Nephron (organoid): ENCODE results near the gene HDAC10.

ENCODE experiments used
- H3K27ac Mint-ChIP-seq, 3 experiments: 2 replicates each; pipeline ENCODE4 v1.8.0; 2020; ENCODE audit warnings: mixed read lengths in 3 of 3, mild to moderate bottlenecking in 2 of 3, moderate library complexity in 1 of 3
- H3K27me3 Mint-ChIP-seq: 2 replicates; pipeline ENCODE4 v1.8.0; 2021; ENCODE audit warnings: low read depth, mild to moderate bottlenecking, moderate library complexity, mixed read lengths
- H3K36me3 Mint-ChIP-seq: 2 replicates; pipeline ENCODE4 v1.8.0; 2020; ENCODE audit warnings: low read depth, mixed read lengths
- H3K4me1 Mint-ChIP-seq: 2 replicates; pipeline ENCODE4 v1.8.0; 2020; ENCODE audit warnings: mixed read lengths
- H3K4me3 Mint-ChIP-seq, 3 experiments: 2 replicates each; pipeline ENCODE4 v1.8.0; 2020; ENCODE audit warnings: mild to moderate bottlenecking in 3 of 3, mixed read lengths in 3 of 3, moderate library complexity in 2 of 3
- H3K9me3 Mint-ChIP-seq: 2 replicates; pipeline ENCODE4 v1.8.0; 2020; ENCODE audit warnings: mixed read lengths
- TF ChIP-seq, protein P1 (sequence below), 3 experiments: fragments of 200-600 bp; sonication (generic); IDR thresholded peaks; one replicate each; pipeline ENCODE4 v1.5.0; 2021; ENCODE audit warnings: antibody characterized with exemption in 3 of 3; ENCODE audit not compliant: unreplicated experiment in 3 of 3

The HDAC10 gene

DNA sequence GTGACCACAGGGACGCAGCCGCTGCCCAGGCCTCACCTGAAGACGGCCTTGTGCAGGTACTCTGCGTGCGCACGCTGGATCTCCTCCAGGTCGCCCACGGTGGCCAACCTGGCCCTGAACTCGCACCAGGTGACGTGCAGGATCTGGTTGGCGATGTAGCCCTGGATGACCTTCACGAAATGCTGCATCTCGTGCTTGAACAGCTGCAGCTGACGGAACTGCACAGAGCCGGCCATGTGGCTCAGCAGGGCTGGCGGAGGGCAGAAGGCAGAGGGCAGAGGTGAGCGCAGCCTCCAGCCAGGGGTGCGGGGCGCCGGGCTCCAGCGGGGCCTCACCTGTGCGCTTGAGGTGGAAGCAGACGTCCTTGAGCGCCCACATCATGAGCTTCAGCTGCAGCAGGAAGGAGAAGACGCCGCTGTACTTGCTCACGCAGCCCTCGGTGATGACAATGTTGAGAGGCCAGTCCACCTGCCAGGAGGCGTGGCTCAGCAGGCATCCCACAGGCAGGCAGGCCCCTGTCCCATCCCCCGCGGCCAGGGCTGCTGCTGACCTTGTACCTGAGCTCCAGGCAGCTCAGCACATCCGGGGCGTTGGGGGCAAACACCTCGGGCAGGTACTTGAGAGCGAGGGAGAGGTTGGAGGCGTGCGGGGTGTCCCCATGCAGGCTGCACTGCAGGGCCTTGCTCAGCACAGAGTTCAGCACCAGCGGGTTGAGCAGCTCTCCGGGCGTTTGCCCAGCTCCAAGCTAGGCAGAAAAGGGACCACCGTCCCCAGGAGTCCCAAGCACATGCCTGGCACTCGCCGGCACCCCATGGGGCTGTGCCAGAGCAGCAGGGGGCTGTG is 32.7 kb downstream of the HDAC10 start:
- H3K27me3 Mint-ChIP-seq, result no peaks in the 10 kb centered on the region
- peaks cover 5% of the 10 kb centered on the region for H3K4me1 Mint-ChIP-seq
- H3K27ac Mint-ChIP-seq, result no peak overlapping the region
- H3K9me3 Mint-ChIP-seq, result no peaks in the 10 kb centered on the region
- no peak overlapping the region for H3K4me3 Mint-ChIP-seq
- TF ChIP-seq, protein P1, sequence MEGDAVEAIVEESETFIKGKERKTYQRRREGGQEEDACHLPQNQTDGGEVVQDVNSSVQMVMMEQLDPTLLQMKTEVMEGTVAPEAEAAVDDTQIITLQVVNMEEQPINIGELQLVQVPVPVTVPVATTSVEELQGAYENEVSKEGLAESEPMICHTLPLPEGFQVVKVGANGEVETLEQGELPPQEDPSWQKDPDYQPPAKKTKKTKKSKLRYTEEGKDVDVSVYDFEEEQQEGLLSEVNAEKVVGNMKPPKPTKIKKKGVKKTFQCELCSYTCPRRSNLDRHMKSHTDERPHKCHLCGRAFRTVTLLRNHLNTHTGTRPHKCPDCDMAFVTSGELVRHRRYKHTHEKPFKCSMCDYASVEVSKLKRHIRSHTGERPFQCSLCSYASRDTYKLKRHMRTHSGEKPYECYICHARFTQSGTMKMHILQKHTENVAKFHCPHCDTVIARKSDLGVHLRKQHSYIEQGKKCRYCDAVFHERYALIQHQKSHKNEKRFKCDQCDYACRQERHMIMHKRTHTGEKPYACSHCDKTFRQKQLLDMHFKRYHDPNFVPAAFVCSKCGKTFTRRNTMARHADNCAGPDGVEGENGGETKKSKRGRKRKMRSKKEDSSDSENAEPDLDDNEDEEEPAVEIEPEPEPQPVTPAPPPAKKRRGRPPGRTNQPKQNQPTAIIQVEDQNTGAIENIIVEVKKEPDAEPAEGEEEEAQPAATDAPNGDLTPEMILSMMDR (IDR thresholded peaks at IDR 0.05; ENCODE audit: unreplicated experiment in 3 of 3), result no peak
- peaks cover 25% of the 10 kb centered on the region for H3K36me3 Mint-ChIP-seq

- Mint-ChIP-seq H3K27me3 (no peaks in the 10 kb centered on the region), H3K9me3 (no peaks in the 10 kb centered on the region), H3K4me3 (no peak overlapping the region), H3K4me1 (peaks cover 5% of the 10 kb centered on the region), H3K27ac (no peak overlapping the region), H3K36me3 (peaks cover 26% of the 10 kb centered on the region)
- TF ChIP-seq, protein P1 (IDR thresholded peaks at IDR 0.05; ENCODE audit: unreplicated experiment in 3 of 3), result no peak
Observed at GRCh38 chr22:50217543-50218152, 33.4 kb downstream of the HDAC10 start.

DNA sequence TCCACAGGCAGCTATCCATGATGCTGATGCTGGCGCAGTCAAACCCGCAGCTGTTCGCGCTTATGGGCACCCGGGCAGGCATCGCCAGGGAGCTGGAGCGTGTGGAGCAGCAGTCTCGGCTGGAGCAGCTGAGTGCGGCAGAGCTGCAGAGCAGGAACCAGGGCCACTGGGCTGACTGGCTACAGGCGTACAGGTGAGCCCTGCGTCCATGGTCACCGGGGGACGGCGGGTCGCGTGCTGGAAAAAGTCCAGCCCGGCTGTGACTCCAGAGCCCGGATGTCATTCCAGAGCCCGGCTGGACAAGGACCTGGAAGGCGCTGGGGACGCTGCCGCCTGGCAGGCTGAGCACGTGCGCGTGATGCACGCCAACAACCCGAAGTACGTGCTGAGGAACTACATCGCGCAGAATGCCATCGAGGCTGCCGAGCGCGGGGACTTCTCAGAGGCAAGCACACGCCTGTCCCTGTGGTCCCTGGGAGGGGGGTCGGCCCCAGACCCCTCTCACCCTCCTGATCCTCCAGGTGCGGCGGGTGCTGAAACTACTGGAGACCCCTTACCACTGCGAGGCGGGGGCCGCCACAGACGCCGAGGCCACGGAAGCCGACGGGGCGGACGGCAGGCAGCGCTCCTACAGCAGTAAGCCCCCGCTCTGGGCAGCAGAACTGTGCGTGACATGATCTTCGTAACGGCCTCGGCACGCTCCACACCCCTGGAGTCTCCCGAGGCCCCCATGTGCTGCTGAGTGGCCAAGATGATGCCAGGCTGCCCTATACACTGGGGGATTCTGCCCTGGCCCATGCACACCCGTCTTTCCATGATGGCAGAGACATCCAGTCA is 34.2 kb downstream of the HDAC10 start:
- Mint-ChIP-seq H3K9me3 (no peaks in the 10 kb centered on the region), H3K4me1 (peaks cover 5% of the 10 kb centered on the region), H3K4me3 (no peak overlapping the region), H3K27ac (no peak overlapping the region), H3K27me3 (no peaks in the 10 kb centered on the region), H3K36me3 (peaks cover 28% of the 10 kb centered on the region)
- TF ChIP-seq, protein P1 (IDR thresholded peaks at IDR 0.05; ENCODE audit: unreplicated experiment in 3 of 3), result no peak

DNA sequence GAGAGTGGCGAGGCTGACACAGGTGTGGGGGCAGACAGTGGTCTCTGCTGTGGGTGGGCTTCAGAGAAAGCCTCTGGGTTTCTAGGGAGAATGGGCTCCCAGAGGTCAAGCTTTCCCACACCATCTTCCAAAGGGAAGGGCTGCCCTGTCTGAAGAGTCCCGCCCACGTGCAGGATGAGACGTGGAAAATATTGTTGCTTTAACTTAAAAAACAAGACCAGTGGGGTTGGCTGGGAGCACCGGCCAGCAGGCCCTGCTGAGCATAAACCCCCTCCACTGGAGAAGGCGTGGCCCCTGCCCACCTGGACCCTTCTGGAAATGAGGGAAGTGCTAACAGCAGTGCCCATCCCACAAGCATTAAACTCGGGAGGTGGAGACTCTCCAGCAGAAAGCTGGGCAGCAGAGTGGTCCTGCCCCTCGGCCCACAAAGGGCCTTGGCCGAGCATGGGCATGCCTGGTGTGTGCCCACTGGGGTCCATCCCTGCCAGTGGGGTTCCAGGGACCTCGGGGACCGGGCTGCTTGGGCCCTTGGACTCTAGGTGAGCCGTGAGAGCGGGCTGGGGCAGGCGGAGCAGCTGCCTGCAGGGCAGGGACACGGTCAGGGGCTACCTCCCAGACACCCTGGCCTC is 34.9 kb downstream of the HDAC10 start:
- no peaks in the 10 kb centered on the region for H3K9me3 Mint-ChIP-seq
- no peak overlapping the region for H3K27ac Mint-ChIP-seq
- peaks cover 31% of the 10 kb centered on the region for H3K36me3 Mint-ChIP-seq
- no peaks in the 10 kb centered on the region for H3K27me3 Mint-ChIP-seq
- H3K4me3 Mint-ChIP-seq, result no peak overlapping the region
- TF ChIP-seq, protein P1 (IDR thresholded peaks at IDR 0.05; ENCODE audit: unreplicated experiment in 3 of 3), result no peak
- H3K4me1 Mint-ChIP-seq, result peaks cover 5% of the 10 kb centered on the region

GRCh38 chr22:50215297-50216054 is 35.6 kb downstream of the HDAC10 start:
- peaks cover 34% of the 10 kb centered on the region for H3K36me3 Mint-ChIP-seq
- peaks cover 5% of the 10 kb centered on the region for H3K4me1 Mint-ChIP-seq
- no peaks in the 10 kb centered on the region for H3K9me3 Mint-ChIP-seq
- TF ChIP-seq, protein P1 (IDR thresholded peaks at IDR 0.05; ENCODE audit: unreplicated experiment in 3 of 3), result no peak
- no peak overlapping the region for H3K27ac Mint-ChIP-seq
- no peak overlapping the region for H3K4me3 Mint-ChIP-seq
- H3K27me3 Mint-ChIP-seq, result no peaks in the 10 kb centered on the region
